ENCODE data around the gene ABCC10.

DNA sequence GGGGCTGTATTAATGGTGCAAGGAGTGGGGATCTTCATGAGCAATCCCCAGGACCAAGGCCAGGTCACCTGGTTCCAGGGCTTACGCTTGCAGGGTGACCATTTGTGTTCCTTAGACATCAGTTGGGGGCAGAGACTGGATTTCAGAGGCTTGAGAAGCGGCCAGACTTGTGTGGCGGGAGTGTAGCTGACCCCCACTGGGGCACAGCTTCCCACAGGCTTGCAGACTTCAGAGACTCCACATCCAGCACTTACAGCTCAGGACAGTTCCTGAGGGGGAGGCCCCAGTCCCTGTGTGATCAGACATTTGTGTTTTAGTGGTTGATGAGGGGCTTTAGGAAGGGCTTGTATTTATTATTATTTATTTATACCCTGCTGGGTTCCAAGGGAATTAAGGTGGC is 65.3 kb downstream of the ABCC10 start:
- TF ChIP-seq, protein P1, sequence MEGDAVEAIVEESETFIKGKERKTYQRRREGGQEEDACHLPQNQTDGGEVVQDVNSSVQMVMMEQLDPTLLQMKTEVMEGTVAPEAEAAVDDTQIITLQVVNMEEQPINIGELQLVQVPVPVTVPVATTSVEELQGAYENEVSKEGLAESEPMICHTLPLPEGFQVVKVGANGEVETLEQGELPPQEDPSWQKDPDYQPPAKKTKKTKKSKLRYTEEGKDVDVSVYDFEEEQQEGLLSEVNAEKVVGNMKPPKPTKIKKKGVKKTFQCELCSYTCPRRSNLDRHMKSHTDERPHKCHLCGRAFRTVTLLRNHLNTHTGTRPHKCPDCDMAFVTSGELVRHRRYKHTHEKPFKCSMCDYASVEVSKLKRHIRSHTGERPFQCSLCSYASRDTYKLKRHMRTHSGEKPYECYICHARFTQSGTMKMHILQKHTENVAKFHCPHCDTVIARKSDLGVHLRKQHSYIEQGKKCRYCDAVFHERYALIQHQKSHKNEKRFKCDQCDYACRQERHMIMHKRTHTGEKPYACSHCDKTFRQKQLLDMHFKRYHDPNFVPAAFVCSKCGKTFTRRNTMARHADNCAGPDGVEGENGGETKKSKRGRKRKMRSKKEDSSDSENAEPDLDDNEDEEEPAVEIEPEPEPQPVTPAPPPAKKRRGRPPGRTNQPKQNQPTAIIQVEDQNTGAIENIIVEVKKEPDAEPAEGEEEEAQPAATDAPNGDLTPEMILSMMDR (IDR thresholded peaks at IDR 0.05): no peak
- TF ChIP-seq POLR2A (IDR thresholded peaks at IDR 0.05) (no peak), EP300 (IDR thresholded peaks at IDR 0.05) (no peak)

Measured in ovary (tissue), 3 donors.